Endothelial cell of umbilical vein (primary cell): Measurements from ENCODE around the gene STKLD1. TPM values are rescaled to one million over a fixed set of nuclear protein-coding genes. Genes with fewer than 3 reads are reported as not detected.

ENCODE experiments used
- BruUV-seq: library from RNA; stranded (reverse); fragments of 400-500 nt; replicated peaks from 2 replicates; lab custom pipeline; 2021; lab: Mats Ljungman, UMichigan
- CTCF ChIA-PET: fragments of 300-600, 350-600 bp; sonication (Branson Sonifier 250); formaldehyde crosslinking; loops from one replicate; lab custom pipeline; 2021; ENCODE audit warnings: antibody characterized with exemption, inconsistent platforms; lab: Charles Lee
- POLR2A ChIA-PET: fragments of 300-600, 350-600 bp; sonication (Branson Sonifier 250); formaldehyde crosslinking; loops from one replicate; lab custom pipeline; 2021; ENCODE audit warnings: antibody characterized with exemption, inconsistent platforms; lab: Charles Lee
- DNase-seq: peaks from one replicate; pipeline ENCODE4 v3.0.0-alpha.2; 2011; ENCODE audit warnings: low read depth, low spot score
- FAIRE-seq: peaks from 2 replicates; lab custom pipeline; 2011; peaks lifted over from hg19 to GRCh38; lab: Jason Lieb, UNC
- H2AFZ ChIP-seq: 2 replicates; pipeline ENCODE4 v1.6.0; 2012; ENCODE audit warnings: low read depth, low read length, control low read depth, inconsistent platforms
- H3K27ac ChIP-seq: 2 replicates; pipeline ENCODE4 v1.5.1; 2011; ENCODE audit warnings: low read depth, mild to moderate bottlenecking, control low read depth, low read length, moderate library complexity; ENCODE audit not compliant: insufficient read depth
- H3K27me3 ChIP-seq, 2 experiments: 2 replicates each; pipeline versions ENCODE4 v1.6.0 to v1.6.1; 2011; ENCODE audit warnings: low read length in 2 of 2, mixed read lengths in 1 of 2; ENCODE audit not compliant: control insufficient read depth in 2 of 2, insufficient read depth in 2 of 2
- H3K36me3 ChIP-seq, 2 experiments: 2 replicates in 1 of 2; 3 replicates in 1 of 2; pipeline ENCODE4 v1.5.1; 2011; ENCODE audit warnings: low read length in 2 of 2, mild to moderate bottlenecking in 1 of 2, moderate library complexity in 1 of 2; ENCODE audit not compliant: control insufficient read depth in 2 of 2, insufficient read depth in 2 of 2; ENCODE audit errors: extremely low read depth in 1 of 2
- H3K4me1 ChIP-seq: 3 replicates; pipeline ENCODE4 v1.5.1; 2011; ENCODE audit warnings: mild to moderate bottlenecking, low read length; ENCODE audit not compliant: control insufficient read depth, insufficient read depth; ENCODE audit errors: extremely low read depth
- H3K4me2 ChIP-seq: 2 replicates; pipeline ENCODE4 v1.6.1; 2011; ENCODE audit warnings: low read length, control low read depth, mixed read lengths; ENCODE audit not compliant: insufficient read depth
- H3K4me3 ChIP-seq, 3 experiments: fragments of 200-600 bp in 1 of 3; sonication (generic), shearing (Covaris generic) in 1 of 3; replicated peaks in 1 of 3; 2 replicates each; pipeline ENCODE4 v1.5.1; 2011 to 2016; ENCODE audit warnings: control low read depth in 3 of 3, low read length in 3 of 3, mild to moderate bottlenecking in 2 of 3, inconsistent platforms in 1 of 3, low read depth in 1 of 3, moderate library complexity in 1 of 3; ENCODE audit not compliant: insufficient read depth in 1 of 3
- H3K79me2 ChIP-seq: 2 replicates; pipeline ENCODE4 v1.6.0; 2012; ENCODE audit warnings: low read length, inconsistent platforms; ENCODE audit not compliant: control insufficient read depth, insufficient read depth
- H3K9ac ChIP-seq: replicated peaks from 2 replicates; pipeline ENCODE3; 2011; ENCODE audit warnings: low read length, control low read depth; ENCODE audit not compliant: insufficient read depth; ENCODE audit errors: extremely low read depth
- H3K9me1 ChIP-seq: replicated peaks from 3 replicates; pipeline ENCODE4 v1.6.0; 2011; ENCODE audit warnings: mild to moderate bottlenecking, low read length; ENCODE audit not compliant: control insufficient read depth, insufficient read depth; ENCODE audit errors: extremely low read depth
- H3K9me3 ChIP-seq: replicated peaks from 2 replicates; pipeline ENCODE4 v1.5.1; 2012; ENCODE audit warnings: low read length, inconsistent platforms; ENCODE audit not compliant: control insufficient read depth, insufficient read depth
- H4K20me1 ChIP-seq: replicated peaks from 2 replicates; pipeline ENCODE3; 2011; ENCODE audit warnings: mild to moderate bottlenecking, low read length; ENCODE audit not compliant: control insufficient read depth, insufficient read depth; ENCODE audit errors: extremely low read depth
- CTCF ChIP-seq, 2 donors: IDR thresholded peaks; 1 replicate in 1 of 2; 2 replicates in 1 of 2; pipeline ENCODE4 v1.5.1; 2011; ENCODE audit warnings: low read length in 2 of 2, mild to moderate bottlenecking in 2 of 2, moderate library complexity in 2 of 2, control low read depth in 1 of 2, inconsistent platforms in 1 of 2, low read depth in 1 of 2; ENCODE audit not compliant: insufficient read depth in 1 of 2; ENCODE audit errors: extremely low read depth in 1 of 2
- EZH2 ChIP-seq: IDR thresholded peaks from 2 replicates; pipeline ENCODE4 v1.6.1; 2012; ENCODE audit warnings: borderline replicate concordance, low read depth, mild to moderate bottlenecking, moderate library complexity, low read length, inconsistent platforms; ENCODE audit not compliant: severe bottlenecking
- FOS ChIP-seq: IDR thresholded peaks from 2 replicates; pipeline ENCODE4 v1.6.1; 2011; ENCODE audit warnings: mild to moderate bottlenecking, low read length, moderate library complexity, borderline replicate concordance; ENCODE audit not compliant: insufficient read depth
- GATA2 ChIP-seq: IDR thresholded peaks from 2 replicates; pipeline ENCODE4 v1.7.0; 2011; ENCODE audit warnings: low read depth, mild to moderate bottlenecking, moderate library complexity, mixed read lengths, low read length; ENCODE audit not compliant: insufficient read length, insufficient read depth
- JUN ChIP-seq: IDR thresholded peaks from 2 replicates; pipeline ENCODE4 v1.6.1; 2011; ENCODE audit warnings: borderline replicate concordance, low read depth; ENCODE audit not compliant: insufficient read length, insufficient read depth
- MAX ChIP-seq: IDR thresholded peaks from 2 replicates; pipeline ENCODE4 v1.6.1; 2011; ENCODE audit not compliant: insufficient read depth, insufficient read length
- MYC ChIP-seq: IDR thresholded peaks from one replicate; pipeline ENCODE4 v1.6.1; 2011; ENCODE audit warnings: mild to moderate bottlenecking, low read depth, low read length
- POLR2A ChIP-seq: IDR thresholded peaks from 2 replicates; pipeline ENCODE4 v1.6.1; 2012; ENCODE audit warnings: low read depth, mild to moderate bottlenecking, control low read depth, low read length
- dilution Hi-C: fragments of 300-500 bp; cut with MboI; formaldehyde crosslinking; loops from one replicate; pipeline ENCODE4 v1.15.0; 2019; ENCODE audit warnings: low sequenced_read_pairs; ENCODE audit not compliant: extremely low pct_ligation_motif_present
- intact Hi-C: fragments of 100-400 bp; cut with micrococcal nuclease; formaldehyde crosslinking; loops from one replicate; pipeline ENCODE4 v1.10.0; 2022
- polyA plus RNA-seq, 4 experiments: library from polyadenylated mRNA; depleted of rRNA in 3 of 4; stranded (reverse) in 3 of 4; unstranded in 1 of 4; fragments of >200 nt; gene quantifications; 2 replicates each; pipeline versions ENCODE4 v1.2.1 to v1.2.3, GENCODE V29; 2011 to 2012; ENCODE audit warnings: missing spikeins in 1 of 4
- total RNA-seq: library from RNA; stranded (reverse); gene quantifications from 2 replicates; pipeline ENCODE4 v1.2.3, GENCODE V29; 2021

Gene STKLD1
- total and polyA plus RNA-seq, 2 donors (not counting 3 experiments of a cell fraction or from before 2014, with no cell fraction given), result 0.29 to 0.77 TPM

GRCh38 chr9:133405508-133406438 lies 29.6 kb downstream of the STKLD1 start:
- dilution Hi-C loops (no loop called here), intact Hi-C loops (loop anchor here (2.0 kb wide), 1 partner anchor 73 kb away; the partner anchor contains the start of gene SLC2A6)
- ChIA-PET POLR2A (no interaction called here), CTCF (interaction anchor here (1.0 kb wide), 1 partner anchor 81 kb away, joined by 3 read pairs; no protein-coding TSS in a partner anchor)
- no peak overlapping the region for H2AFZ ChIP-seq
- no peak overlapping the region for H3K4me3 ChIP-seq
- H3K27me3 ChIP-seq, result no peaks in the 10 kb centered on the region
- no peak overlapping the region for H3K9ac ChIP-seq
- peaks cover 2 to 36% of the 10 kb centered on the region in 2 experiments for H3K36me3 ChIP-seq
- H3K79me2 ChIP-seq, result no peaks in the 10 kb centered on the region
- H3K9me3 ChIP-seq, result no peaks in the 10 kb centered on the region
- FAIRE-seq (peak; percentile 15), DNase-seq (peak; percentile 33)
- no peak overlapping the region for H3K4me2 ChIP-seq
- TF ChIP-seq JUN (no peak), GATA2 (no peak), FOS (peak; percentile 17)
- no peaks in the 10 kb centered on the region for H3K9me1 ChIP-seq
- H4K20me1 ChIP-seq, result no peaks in the 10 kb centered on the region
- TSS peak; percentile 59 for BruUV-seq
- H3K4me1 ChIP-seq, result peaks cover 6% of the 10 kb centered on the region
- H3K27ac ChIP-seq, result no peak overlapping the region

- Histone ChIP-seq H3K4me3 (no peak overlapping the region), H3K9me3 (no peaks in the 10 kb centered on the region), H3K4me2 (no peak overlapping the region), H2AFZ (no peak overlapping the region), H3K79me2 (no peaks in the 10 kb centered on the region), H4K20me1 (no peaks in the 10 kb centered on the region), H3K9me1 (no peaks in the 10 kb centered on the region), H3K27me3 (no peaks in the 10 kb centered on the region), H3K27ac (no peak overlapping the region), H3K4me1 (peaks cover 6% of the 10 kb centered on the region), H3K9ac (no peak overlapping the region), H3K36me3 (peaks cover 2 to 42% of the 10 kb centered on the region in 2 experiments)
- no TSS peak for BruUV-seq
- TF ChIP-seq FOS, result no peak
- TF ChIP-seq JUN, result no peak
- peak; percentile 97 to 98 for TF ChIP-seq CTCF (IDR thresholded peaks at IDR 0.05; ENCODE audit: extremely low read depth in 1 of 2, insufficient read depth in 1 of 2, low read depth in 1 of 2, low read length in 2 of 2)
- TF ChIP-seq EZH2, result no peak
- no peak for TF ChIP-seq MAX
- TF ChIP-seq POLR2A, result no peak
- TF ChIP-seq MYC, result peak; percentile 25
- dilution Hi-C loops, result no loop called here
- ChIA-PET POLR2A (no interaction called here), CTCF (no interaction called here)
- FAIRE-seq (peak; percentile 67), DNase-seq (peak; percentile 66)
- intact Hi-C loops, result loop anchor here (1.0 to 2.0 kb wide), 4 partner anchors 53 to 80 kb away; partner anchors contain the start of genes CACFD1 and SLC2A6
Observed at GRCh38 chr9:133406480-133407307, 30.5 kb downstream of the STKLD1 start.
